AG09319 (cell line): ENCODE data around the gene CYP19A1.

ENCODE experiments used
- DNase-seq: peaks from one replicate; pipeline ENCODE4 v3.0.0-alpha.2; 2010; ENCODE audit warnings: low read depth; ENCODE audit errors: extremely low read depth
- CTCF ChIP-seq: IDR thresholded peaks from 2 replicates; pipeline ENCODE4 v1.5.1; 2011; ENCODE audit warnings: low read depth, mild to moderate bottlenecking, inconsistent platforms, low read length, moderate library complexity

The CYP19A1 gene

GRCh38 chr15:51338496-51338895 is at the start of gene CYP19A1:
TSS of gene CYP19A1 (minus strand) at chr15:51338596. CDS start at chr15:51242912, 95,684 bp downstream.
- no peak for DNase-seq
- TF ChIP-seq CTCF, result no peak

GRCh38 chr15:51387699-51388041 is 49.3 kb upstream of the CYP19A1 start:
- TF ChIP-seq CTCF, result no peak
- no peak for DNase-seq

GRCh38 chr15:51386960-51387698 is 48.7 kb upstream of the CYP19A1 start:
- no peak for DNase-seq
- TF ChIP-seq CTCF, result no peak

GRCh38 chr15:51386486-51386885 is 48.1 kb upstream of the CYP19A1 start:
- no peak for DNase-seq
- TF ChIP-seq CTCF, result no peak

- no peak for DNase-seq
- TF ChIP-seq CTCF, result no peak
Measured at GRCh38 chr15:51386029-51386428, 47.6 kb upstream of the CYP19A1 start.

GRCh38 chr15:51382787-51383186 is 44.4 kb upstream of the CYP19A1 start:
- TF ChIP-seq CTCF, result peak; percentile 84
- DNase-seq, result peak; percentile 27

GRCh38 chr15:51380999-51381806 is 42.8 kb upstream of the CYP19A1 start:
- TF ChIP-seq CTCF, result peak; percentile 94
- peak; percentile 70 for DNase-seq
